Measurements from ENCODE around the gene GNA15. TPM values are rescaled to one million over a fixed set of nuclear protein-coding genes. Genes with fewer than 3 reads are reported as not detected.
"Not testable (repeated sequence)": the region's sequence is repeated elsewhere in the genome, so short reads cannot be mapped to it uniquely, and the experiment has no call there.

The GNA15 gene
- total and polyA plus RNA-seq, 4 donors: 1.8 to 12.5 (median 7.0) TPM

- 90 to 93% methylated on average over 40 to 42 of the region's 42 CpGs for WGBS, 2 donors
- H3K27me3 ChIP-seq (ENCODE audit: control insufficient read depth in 1 of 2, insufficient read depth in 2 of 2, low read length in 1 of 2): no peaks in the 10 kb centered on the region
- peaks cover 0 to 2% of the 10 kb centered on the region in 2 donors for H3K36me3 ChIP-seq (ENCODE audit: control insufficient read depth in 1 of 2, insufficient read depth in 2 of 2, low read length in 1 of 2)
Observed at GRCh38 chr19:3196064-3196932, 60.5 kb downstream of the GNA15 start.

GRCh38 chr19:3196933-3197205, 61.0 kb downstream of the GNA15 start:
- intact Hi-C loops (cut with DNase I): no loop called here
- no peaks in the 10 kb centered on the region for H3K9me3 ChIP-seq (ENCODE audit: control insufficient read depth, low read length)
- H3K27ac ChIP-seq (ENCODE audit: low read depth in 1 of 2, low read length in 2 of 2): no peak overlapping the region
- H3K4me3 ChIP-seq (ENCODE audit: low read length in 2 of 2): no peak overlapping the region
- 93 to 94% methylated on average over 14 of the region's 14 CpGs for WGBS, 2 donors
- H3K4me1 ChIP-seq (ENCODE audit: control insufficient read depth in 1 of 2, insufficient read depth in 2 of 2, low read length in 2 of 2): no peaks in the 10 kb centered on the region
- no peak for ATAC-seq (ENCODE audit: low FRiP score)
- peaks cover 0 to 2% of the 10 kb centered on the region in 2 donors for H3K36me3 ChIP-seq (ENCODE audit: control insufficient read depth in 1 of 2, insufficient read depth in 2 of 2, low read length in 1 of 2)
- no peaks in the 10 kb centered on the region for H3K27me3 ChIP-seq (ENCODE audit: control insufficient read depth in 1 of 2, insufficient read depth in 2 of 2, low read length in 1 of 2)
- DNase-seq: no peak

More at GRCh38 chr19:3196064-3196932, 60.5 kb downstream of the GNA15 start:
- ATAC-seq (ENCODE audit: low FRiP score) (no peak), DNase-seq (no peak)
- no peak overlapping the region for H3K4me3 ChIP-seq (ENCODE audit: low read length in 2 of 2)
- no peaks in the 10 kb centered on the region for H3K9me3 ChIP-seq (ENCODE audit: control insufficient read depth, low read length)
- intact Hi-C loops (cut with DNase I): no loop called here
- no peak overlapping the region for H3K27ac ChIP-seq (ENCODE audit: low read depth in 1 of 2, low read length in 2 of 2)
- H3K4me1 ChIP-seq (ENCODE audit: control insufficient read depth in 1 of 2, insufficient read depth in 2 of 2, low read length in 2 of 2): no peaks in the 10 kb centered on the region

GRCh38 chr19:3198901-3199700, 63.3 kb downstream of the GNA15 start:
- Histone ChIP-seq H3K27ac (ENCODE audit: low read depth in 1 of 2, low read length in 2 of 2) (no peak overlapping the region), H3K4me1 (ENCODE audit: control insufficient read depth in 1 of 2, insufficient read depth in 2 of 2, low read length in 2 of 2) (no peaks in the 10 kb centered on the region), H3K36me3 (ENCODE audit: control insufficient read depth in 1 of 2, insufficient read depth in 2 of 2, low read length in 1 of 2) (peaks cover 0 to 4% of the 10 kb centered on the region in 2 donors), H3K9me3 (ENCODE audit: control insufficient read depth, low read length) (no peaks in the 10 kb centered on the region), H3K27me3 (ENCODE audit: control insufficient read depth in 1 of 2, insufficient read depth in 2 of 2, low read length in 1 of 2) (no peaks in the 10 kb centered on the region), H3K4me3 (ENCODE audit: low read length in 2 of 2) (no peak overlapping the region)
- DNase-seq (no peak), ATAC-seq (ENCODE audit: low FRiP score) (no peak)
- intact Hi-C loops (cut with DNase I): no loop called here
- WGBS, 2 donors: 93% methylated on average over 42 to 43 of the region's 43 CpGs

- H3K27ac ChIP-seq (ENCODE audit: low read depth in 1 of 2, low read length in 2 of 2): no peak overlapping the region
- 95 to 96% methylated on average over 23 to 39 of the region's 39 CpGs for WGBS, 2 donors
- ATAC-seq (ENCODE audit: low FRiP score): no peak
- no peak for DNase-seq
- no peaks in the 10 kb centered on the region for H3K9me3 ChIP-seq (ENCODE audit: control insufficient read depth, low read length)
- no peak overlapping the region for H3K4me3 ChIP-seq (ENCODE audit: low read length in 2 of 2)
- H3K36me3 ChIP-seq (ENCODE audit: control insufficient read depth in 1 of 2, insufficient read depth in 2 of 2, low read length in 1 of 2): peaks cover 0 to 8% of the 10 kb centered on the region in 2 donors
- intact Hi-C loops (cut with DNase I): no loop called here
- H3K4me1 ChIP-seq (ENCODE audit: control insufficient read depth in 1 of 2, insufficient read depth in 2 of 2, low read length in 2 of 2): no peaks in the 10 kb centered on the region
- no peaks in the 10 kb centered on the region for H3K27me3 ChIP-seq (ENCODE audit: control insufficient read depth in 1 of 2, insufficient read depth in 2 of 2, low read length in 1 of 2)
Observed at GRCh38 chr19:3201072-3201700, 65.4 kb downstream of the GNA15 start.

GRCh38 chr19:3201911-3202310, 66.1 kb downstream of the GNA15 start:
- DNase-seq: no peak
- intact Hi-C loops (cut with DNase I): no loop called here
- H3K4me3 ChIP-seq (ENCODE audit: low read length in 2 of 2): no peak overlapping the region
- ATAC-seq (ENCODE audit: low FRiP score): no peak
- H3K27ac ChIP-seq (ENCODE audit: low read depth in 1 of 2, low read length in 2 of 2): no peak overlapping the region
- WGBS, 2 donors: 93 to 95% methylated on average over 14 of the region's 14 CpGs
- no peaks in the 10 kb centered on the region for H3K9me3 ChIP-seq (ENCODE audit: control insufficient read depth, low read length)
- H3K36me3 ChIP-seq (ENCODE audit: control insufficient read depth in 1 of 2, insufficient read depth in 2 of 2, low read length in 1 of 2): peaks cover 0 to 6% of the 10 kb centered on the region in 2 donors
- H3K27me3 ChIP-seq (ENCODE audit: control insufficient read depth in 1 of 2, insufficient read depth in 2 of 2, low read length in 1 of 2): no peaks in the 10 kb centered on the region
- H3K4me1 ChIP-seq (ENCODE audit: control insufficient read depth in 1 of 2, insufficient read depth in 2 of 2, low read length in 2 of 2): no peaks in the 10 kb centered on the region

- intact Hi-C loops (cut with DNase I): no loop called here
- ATAC-seq (ENCODE audit: low FRiP score): no peak
- WGBS, 2 donors: 88 to 91% methylated on average over 12 of the region's 12 CpGs
Observed at GRCh38 chr19:3202346-3202745, 66.5 kb downstream of the GNA15 start.

GRCh38 chr19:3202895-3203294, 67.1 kb downstream of the GNA15 start:
- whole genome bisulfite sequencing, 2 donors: 91 to 94% methylated on average over 7 of the region's 7 CpGs
- H3K4me3 ChIP-seq (ENCODE audit: low read length in 2 of 2); H3K27ac ChIP-seq (ENCODE audit: low read depth in 1 of 2, low read length in 2 of 2); ATAC-seq (ENCODE audit: low FRiP score); DNase-seq; H3K9me3 ChIP-seq (ENCODE audit: control insufficient read depth, low read length); H3K27me3 ChIP-seq (ENCODE audit: control insufficient read depth in 1 of 2, insufficient read depth in 2 of 2, low read length in 1 of 2); intact Hi-C loops (cut with DNase I); H3K36me3 ChIP-seq (ENCODE audit: control insufficient read depth in 1 of 2, insufficient read depth in 2 of 2, low read length in 1 of 2); H3K4me1 ChIP-seq (ENCODE audit: control insufficient read depth in 1 of 2, insufficient read depth in 2 of 2, low read length in 2 of 2): not testable (repeated sequence)

More at GRCh38 chr19:3202346-3202745, 66.5 kb downstream of the GNA15 start:
- Histone ChIP-seq H3K27ac (ENCODE audit: low read depth in 1 of 2, low read length in 2 of 2) (no peak overlapping the region), H3K4me3 (ENCODE audit: low read length in 2 of 2) (no peak overlapping the region), H3K9me3 (ENCODE audit: control insufficient read depth, low read length) (no peaks in the 10 kb centered on the region), H3K4me1 (ENCODE audit: control insufficient read depth in 1 of 2, insufficient read depth in 2 of 2, low read length in 2 of 2) (no peaks in the 10 kb centered on the region), H3K36me3 (ENCODE audit: control insufficient read depth in 1 of 2, insufficient read depth in 2 of 2, low read length in 1 of 2) (peaks cover 0 to 6% of the 10 kb centered on the region in 2 donors), H3K27me3 (ENCODE audit: control insufficient read depth in 1 of 2, insufficient read depth in 2 of 2, low read length in 1 of 2) (no peaks in the 10 kb centered on the region)
- no peak for DNase-seq

GRCh38 chr19:3203805-3204645, 68.2 kb downstream of the GNA15 start:
- Histone ChIP-seq H3K4me1 (ENCODE audit: control insufficient read depth in 1 of 2, insufficient read depth in 2 of 2, low read length in 2 of 2) (no peaks in the 10 kb centered on the region), H3K27me3 (ENCODE audit: control insufficient read depth in 1 of 2, insufficient read depth in 2 of 2, low read length in 1 of 2) (no peaks in the 10 kb centered on the region), H3K36me3 (ENCODE audit: control insufficient read depth in 1 of 2, insufficient read depth in 2 of 2, low read length in 1 of 2) (peaks cover 0 to 6% of the 10 kb centered on the region in 2 donors), H3K9me3 (ENCODE audit: control insufficient read depth, low read length) (no peaks in the 10 kb centered on the region), H3K4me3 (ENCODE audit: low read length in 2 of 2) (no peak overlapping the region), H3K27ac (ENCODE audit: low read depth in 1 of 2, low read length in 2 of 2) (no peak overlapping the region)
- DNase-seq: no peak
- ATAC-seq (ENCODE audit: low FRiP score): no peak
- intact Hi-C loops (cut with DNase I): no loop called here
- WGBS, 2 donors: 95 to 98% methylated on average over 41 to 43 of the region's 43 CpGs

All from aorta (tissue), 5 donors.